ENCODE data around the gene TECTA. TPM values are rescaled to one million over a fixed set of nuclear protein-coding genes. Genes with fewer than 3 reads are reported as not detected.

TECTA gene
- total RNA-seq, 1 donor from 2014 or later, result 0.76 TPM

Other genes with a start within 250 kb of the TECTA start
- 44.9 TPM for gene TBCEL, start 77.1 kb upstream of the TECTA start, total RNA-seq
- gene SC5D, start 191.5 kb downstream of the TECTA start, total RNA-seq, result 60.0 TPM